Hepatocyte (in vitro differentiated cells): Measurements from ENCODE around the gene ANKRD39.

Experiments used
- CTCF ChIP-seq: fragments of 200-600 bp; sonication (generic); IDR thresholded peaks from 2 replicates; pipeline ENCODE4 v1.5.1; 2016; ENCODE audit warnings: antibody characterized with exemption, mild to moderate bottlenecking; ENCODE audit not compliant: poor library complexity
- EZH2 ChIP-seq: fragments of 200-600 bp; sonication (generic); IDR thresholded peaks from 2 replicates; pipeline ENCODE4 v1.6.1; 2016; ENCODE audit warnings: antibody characterized with exemption, mild to moderate bottlenecking, borderline replicate concordance

GRCh38 chr2:96866149-96866548 is 8.3 kb upstream of the ANKRD39 start:
- TF ChIP-seq CTCF = no peak
- TF ChIP-seq EZH2 = no peak
